Renal cortex interstitium (tissue), 11 donors: ENCODE data around the gene CAMKK2. TPM values are rescaled to one million over a fixed set of nuclear protein-coding genes. Genes with fewer than 3 reads are reported as not detected.
"Not testable (repeated sequence)": the region's sequence is repeated elsewhere in the genome, so short reads cannot be mapped to it uniquely, and the experiment has no call there.

Experiments
- DNase-seq, 11 donors: peaks; one replicate each; pipeline ENCODE4 v3.0.0-alpha.2; 2013; ENCODE audit warnings: low read depth in 9 of 11, low spot score in 4 of 11; ENCODE audit errors: extremely low read depth in 1 of 11
- polyA plus RNA-seq, 3 donors: library from polyadenylated mRNA; unstranded; fragments of 120-200 nt; gene quantifications; one replicate each; pipeline ENCODE4 v1.2.1, GENCODE V29; 2013; ENCODE audit not compliant: insufficient read length in 3 of 3

The CAMKK2 gene
- polyA plus RNA-seq, 3 donors = 35.1 to 37.0 (median 35.2) TPM

DNA sequence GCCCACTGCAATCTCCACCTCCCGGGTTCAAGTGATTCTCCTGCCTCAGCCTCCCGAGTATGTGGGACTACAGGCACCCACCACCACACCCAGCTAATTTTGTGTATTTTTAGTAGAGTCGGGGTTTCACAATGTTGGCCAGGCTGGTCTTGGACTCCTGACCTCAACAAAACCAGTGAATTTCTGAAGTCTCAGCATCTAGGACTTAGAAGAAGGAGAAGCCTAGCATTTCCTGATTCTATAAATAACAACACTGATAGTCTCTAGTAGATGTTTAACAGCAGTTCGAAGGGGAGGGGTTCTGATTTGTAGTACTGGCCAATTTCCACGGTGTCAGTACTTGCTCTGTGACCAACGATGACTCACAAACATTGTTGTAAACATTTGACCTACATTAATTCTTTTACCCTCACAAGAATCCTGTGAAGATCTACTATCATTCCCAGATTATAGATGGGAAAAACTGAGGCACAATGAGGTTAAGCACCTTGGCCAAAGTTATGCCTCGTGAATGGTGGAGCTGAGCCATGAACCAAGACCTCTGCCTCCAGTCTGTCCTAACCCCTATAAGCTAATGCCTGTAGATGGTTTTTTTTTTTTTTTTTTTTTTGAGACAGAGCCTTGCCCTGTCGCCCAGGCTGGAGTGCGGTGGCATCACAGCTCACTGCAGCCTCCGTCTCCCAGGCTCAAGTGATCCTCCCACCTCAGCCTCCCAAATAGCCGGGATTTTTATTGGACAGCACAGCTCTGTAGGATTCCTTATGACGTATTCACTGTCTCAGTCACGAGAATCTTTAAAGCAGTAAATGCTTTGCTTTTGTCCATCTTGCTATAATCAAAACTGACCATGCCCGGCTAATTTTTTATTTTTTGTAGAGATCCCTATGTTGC, 81.4 kb downstream of the CAMKK2 start:
- no peak for DNase-seq

DNA sequence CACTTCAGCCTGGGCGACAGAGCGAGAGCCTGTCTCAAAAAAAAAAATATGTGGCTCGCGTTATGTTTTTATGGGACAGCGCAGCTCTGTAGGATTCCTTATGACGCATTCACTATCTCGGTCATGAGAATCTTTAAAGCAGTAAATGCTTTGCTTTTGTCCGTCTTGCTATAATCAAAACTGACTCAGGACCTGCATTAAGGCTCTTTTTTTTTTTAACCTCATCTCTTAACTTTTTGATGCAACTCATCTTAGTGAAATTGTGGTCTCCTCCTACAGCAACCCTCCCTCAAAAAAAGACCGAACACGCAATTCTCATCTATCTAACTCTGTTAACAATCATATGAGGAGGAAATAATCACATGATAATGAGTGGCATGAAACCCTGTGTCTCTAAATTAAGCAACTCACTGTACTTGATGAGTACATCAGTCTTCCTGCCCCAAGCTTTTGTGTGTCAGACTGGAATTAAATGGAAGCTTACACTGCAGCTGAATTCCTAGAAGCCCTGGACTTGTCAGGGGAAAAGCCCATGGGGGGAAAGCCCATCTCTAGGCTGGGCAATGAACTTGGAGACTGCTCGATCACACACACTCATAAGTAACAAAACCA, 82.2 kb downstream of the CAMKK2 start:
- DNase-seq = no peak

DNA sequence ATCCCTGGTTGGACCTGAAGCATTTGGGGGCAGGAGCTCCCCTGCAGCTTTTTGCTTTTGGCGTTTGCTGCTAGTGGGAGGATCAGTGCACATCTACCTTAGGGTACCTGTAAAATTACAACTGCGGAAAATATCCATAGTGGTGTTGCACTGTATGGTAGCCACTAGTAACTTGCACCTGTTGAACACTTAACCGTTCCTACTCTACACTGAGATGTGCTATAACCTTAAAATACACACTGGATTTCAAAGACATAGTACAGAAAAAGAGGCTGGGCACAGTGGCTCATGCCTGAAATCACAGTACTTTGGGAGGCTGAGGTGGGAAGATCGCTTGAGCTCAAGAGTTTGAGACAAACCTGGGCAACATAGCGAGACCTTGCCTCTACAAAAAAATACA, 83.6 kb downstream of the CAMKK2 start:
- DNase-seq = no peak

DNA sequence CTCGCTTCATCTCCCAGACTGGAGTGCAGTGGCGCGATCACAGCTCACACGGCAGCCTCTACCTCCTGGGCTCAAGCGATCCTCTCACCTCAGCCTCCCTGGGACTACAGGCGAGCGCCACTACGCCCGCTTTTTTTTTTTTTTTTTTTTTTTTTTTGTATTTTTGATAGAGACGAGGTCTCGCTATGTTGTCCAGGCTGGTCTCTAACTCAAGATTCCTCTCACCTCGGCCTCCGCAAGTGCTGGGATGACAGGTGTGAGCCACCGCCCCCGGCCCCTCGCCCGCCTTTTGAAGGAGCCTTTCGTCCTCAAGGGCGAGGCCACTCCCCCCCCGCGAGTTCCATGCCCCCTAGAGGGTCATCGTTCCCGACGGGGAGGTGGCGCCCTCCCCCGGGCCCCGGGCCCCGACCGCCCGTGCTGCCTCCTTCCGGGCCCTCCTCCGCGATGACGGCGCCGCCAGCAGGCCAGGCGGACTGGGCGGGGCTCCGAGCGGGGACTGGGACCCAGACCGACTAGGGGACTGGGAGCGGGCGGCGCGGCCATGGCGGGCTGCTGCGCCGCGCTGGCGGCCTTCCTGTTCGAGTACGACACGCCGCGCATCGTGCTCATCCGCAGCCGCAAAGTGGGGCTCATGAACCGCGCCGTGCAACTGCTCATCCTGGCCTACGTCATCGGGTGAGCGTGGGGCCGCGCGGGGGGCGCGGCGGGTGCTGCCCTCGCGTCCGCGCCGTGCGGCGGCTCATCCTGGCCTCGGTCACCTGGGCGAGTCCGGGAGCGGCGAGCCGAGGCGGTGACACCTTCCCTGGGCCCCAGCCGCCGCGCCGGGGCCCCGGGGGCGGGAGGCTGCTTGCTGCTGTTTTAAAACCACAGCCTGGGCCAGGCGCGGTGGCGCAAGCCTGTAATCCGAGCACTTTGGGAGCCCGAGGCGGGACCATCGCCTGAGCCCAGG, 86.6 kb downstream of the CAMKK2 start, which contains the start of gene P2RX4:
TSS of gene P2RX4 (plus strand) at position 506 of the 949 bp plus-strand sequence. CDS start at position 542, 36 bp downstream.
- peak; percentile 56 to 77 (median 70) for DNase-seq

DNA sequence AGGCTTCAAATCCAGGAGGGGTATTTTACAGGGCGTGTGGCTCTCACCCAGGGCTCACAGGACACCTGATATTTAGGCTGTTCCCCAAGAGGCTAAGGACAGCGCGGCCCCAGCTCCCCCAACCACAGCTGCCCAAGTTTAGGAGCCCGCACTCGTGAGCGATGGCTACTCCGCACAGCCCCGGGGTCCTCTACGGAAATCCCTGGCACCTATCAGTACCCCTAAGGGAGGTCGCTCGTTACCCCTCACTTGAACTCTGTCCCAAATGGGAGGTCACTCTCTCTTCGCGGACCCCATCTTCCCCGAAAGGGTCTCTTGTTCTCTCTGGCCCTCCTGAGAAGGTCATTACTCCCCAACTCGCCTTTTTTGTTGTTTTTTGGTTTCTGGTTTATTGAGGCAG, 87.3 kb downstream of the CAMKK2 start:
- no peak for DNase-seq

DNA sequence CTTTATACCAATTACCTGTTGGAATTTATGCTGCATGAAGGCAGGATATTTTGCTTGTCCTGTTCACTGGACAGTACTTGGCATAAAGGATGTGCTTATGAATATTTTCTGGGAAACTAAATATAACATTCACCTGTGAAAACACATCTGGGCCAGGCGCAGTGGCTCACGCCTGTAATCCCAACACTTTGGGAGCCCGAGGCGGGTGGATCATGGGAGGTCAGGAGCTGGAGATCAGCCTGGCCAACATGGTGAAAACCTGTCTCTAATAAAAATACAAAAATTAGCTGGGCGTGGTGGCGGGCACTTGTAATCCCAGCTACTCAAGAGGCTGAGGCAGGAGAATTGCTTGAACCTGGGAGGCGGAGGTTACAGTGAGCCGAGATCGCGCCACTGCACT, 87.9 kb downstream of the CAMKK2 start:
- DNase-seq = not testable (repeated sequence)

DNA sequence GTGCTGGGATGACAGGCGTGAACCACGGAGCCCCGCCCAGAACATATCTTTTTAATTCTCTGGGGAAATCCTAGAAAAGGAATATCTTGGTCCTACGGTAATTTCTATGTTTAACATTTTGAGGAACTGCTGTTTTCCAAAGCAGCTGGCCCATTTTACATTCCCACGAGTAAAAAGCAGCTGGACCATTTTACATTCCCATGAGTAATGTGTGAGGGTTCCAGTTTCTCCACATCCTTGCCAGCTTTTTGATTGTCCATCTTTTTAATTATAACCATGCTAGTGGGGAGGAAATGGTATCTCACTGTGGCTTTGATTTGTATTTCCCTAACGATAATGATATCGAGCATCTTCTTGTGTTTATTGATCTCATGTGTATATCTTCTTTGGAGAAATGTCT, 91.0 kb downstream of the CAMKK2 start:
- no peak for DNase-seq

DNA sequence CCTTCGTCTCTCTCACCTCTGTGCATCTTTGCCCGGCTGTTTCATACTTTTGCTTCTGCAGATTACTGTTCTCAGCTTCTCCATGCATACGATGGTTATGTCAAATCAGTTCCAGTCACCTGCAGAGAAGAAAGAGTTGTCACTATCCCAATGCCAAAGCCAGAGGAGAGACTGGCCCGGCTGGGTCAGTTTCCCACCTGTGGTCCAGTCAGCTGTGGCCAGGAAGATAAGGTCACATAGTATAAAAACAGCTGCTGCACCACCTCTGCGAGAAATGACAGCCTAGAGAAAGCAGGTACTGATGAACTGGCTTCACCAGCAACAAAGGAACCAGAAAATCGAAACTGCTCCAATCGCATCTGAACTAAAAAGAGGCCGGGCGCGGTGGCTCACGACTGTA, 93.0 kb downstream of the CAMKK2 start:
- no peak for DNase-seq

DNA sequence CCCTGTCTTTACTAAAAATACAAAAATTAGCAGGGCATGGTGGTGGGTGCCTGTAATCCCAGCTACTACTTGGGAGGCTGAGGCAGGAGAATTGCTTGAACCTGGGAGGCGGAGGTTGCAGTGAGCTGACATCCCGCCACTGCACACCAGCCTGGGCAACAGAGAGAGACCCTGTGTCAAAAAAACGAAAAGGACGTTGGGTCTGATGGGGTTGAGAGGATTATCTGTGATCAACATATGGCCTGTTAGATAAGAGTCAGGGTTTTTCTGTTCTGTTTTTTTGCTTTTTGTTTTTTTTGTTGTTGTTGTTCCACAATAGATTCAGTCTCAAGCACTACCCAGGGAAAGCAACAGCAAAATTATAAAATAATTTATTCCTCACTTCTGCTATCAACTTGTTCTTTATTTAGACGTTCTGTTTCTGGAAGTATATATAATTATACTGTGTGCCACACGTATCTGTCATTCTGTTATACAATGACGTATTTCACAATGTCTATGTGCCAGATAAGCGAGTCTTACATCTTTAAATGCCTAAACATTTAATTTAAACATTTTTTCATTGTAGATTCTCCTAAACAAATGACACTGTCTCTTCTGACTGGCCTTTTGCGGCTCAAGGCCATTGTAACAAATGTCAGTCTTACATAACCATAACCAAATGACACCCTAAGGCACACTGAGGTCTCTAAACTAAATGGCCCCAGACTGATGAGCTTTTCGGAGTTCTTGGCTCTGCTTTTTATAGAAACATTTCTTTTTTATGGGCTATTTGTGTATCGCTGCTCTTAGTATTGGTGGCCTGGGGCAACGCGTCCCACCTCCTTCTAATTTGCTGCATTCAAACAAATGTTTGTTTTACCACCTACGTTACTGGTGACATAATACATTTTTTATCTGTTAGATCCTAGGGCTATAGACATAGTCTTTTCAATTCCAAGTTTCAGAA, 93.8 kb downstream of the CAMKK2 start:
- DNase-seq = no peak

DNA sequence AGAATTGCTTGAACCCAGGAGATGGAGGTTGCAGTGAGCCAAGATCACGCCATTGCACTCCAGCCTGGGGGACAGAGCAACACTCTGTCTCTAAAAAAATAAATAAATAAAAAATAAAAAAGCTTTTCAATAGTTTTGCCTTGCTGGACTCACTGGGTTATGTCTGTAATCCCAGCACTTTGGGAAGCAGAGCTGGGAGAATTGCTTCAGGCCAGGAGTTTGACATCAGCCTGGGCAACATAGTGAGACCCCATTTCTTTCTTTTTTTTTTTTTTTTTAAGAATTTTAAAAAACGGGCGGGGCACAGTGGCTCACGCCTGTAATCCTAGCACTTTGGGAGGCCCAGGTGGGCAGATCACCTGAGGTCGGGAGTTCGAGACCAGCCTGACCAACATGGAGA, 95.4 kb downstream of the CAMKK2 start:
- not testable (repeated sequence) for DNase-seq

DNA sequence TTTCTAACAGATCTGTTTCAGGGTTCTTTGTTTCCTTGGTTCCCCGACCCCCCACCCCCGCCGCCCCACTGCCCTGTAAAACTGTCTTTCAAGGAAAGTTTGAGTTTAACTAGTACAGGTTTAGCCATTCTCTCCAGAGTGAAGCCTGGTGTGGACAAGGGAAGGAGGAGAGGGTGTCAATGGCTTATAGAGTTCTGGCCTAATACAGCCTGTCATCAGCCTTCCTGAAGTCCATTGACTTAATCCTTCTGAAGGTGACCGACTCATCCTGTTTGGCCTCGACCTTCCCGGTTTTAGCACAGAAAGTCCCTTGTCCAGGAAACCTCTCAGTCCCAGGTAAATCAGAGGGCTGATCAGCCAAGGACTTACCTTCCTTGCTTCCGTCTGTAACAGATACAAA, 97.6 kb downstream of the CAMKK2 start:
- DNase-seq = no peak

DNA sequence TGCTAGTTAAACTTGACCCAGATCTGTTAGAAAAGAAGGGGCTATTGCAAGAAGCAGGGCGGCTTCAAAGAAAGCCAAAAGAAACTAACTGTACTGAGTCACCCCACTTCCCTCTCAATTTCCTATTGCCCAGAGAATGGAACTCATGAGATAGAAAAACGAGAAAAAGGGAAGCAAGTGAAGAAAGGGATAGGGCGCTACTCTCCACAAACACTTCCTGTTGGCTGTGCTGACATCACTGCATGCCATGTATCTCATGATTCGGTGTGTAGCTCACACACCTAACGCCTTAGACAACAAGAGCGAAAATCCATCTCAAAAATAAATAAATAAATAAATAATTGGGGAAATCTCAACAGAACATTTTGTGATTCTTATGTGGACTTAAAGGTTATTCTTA, 99.6 kb downstream of the CAMKK2 start:
- no peak for DNase-seq

DNA sequence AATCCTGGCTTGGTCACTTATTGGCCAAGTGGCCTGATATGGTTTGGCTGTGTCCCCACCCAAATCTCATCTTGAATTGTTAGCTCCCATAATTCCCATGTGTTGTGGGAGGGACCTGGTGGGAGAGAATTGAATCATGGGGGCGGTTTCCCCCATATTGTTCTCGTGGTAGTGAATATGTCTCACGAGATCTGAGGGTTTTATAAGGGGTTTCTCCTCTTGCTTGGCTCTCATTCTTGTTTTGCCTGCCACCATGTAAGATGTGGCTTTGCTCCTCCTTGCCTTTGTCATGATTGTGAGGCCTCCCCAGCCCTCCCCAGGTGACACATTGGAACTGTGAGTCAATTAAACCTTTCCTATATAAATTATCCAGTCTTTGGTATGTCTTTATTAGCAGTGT, 105.4 kb downstream of the CAMKK2 start:
- DNase-seq = no peak

DNA sequence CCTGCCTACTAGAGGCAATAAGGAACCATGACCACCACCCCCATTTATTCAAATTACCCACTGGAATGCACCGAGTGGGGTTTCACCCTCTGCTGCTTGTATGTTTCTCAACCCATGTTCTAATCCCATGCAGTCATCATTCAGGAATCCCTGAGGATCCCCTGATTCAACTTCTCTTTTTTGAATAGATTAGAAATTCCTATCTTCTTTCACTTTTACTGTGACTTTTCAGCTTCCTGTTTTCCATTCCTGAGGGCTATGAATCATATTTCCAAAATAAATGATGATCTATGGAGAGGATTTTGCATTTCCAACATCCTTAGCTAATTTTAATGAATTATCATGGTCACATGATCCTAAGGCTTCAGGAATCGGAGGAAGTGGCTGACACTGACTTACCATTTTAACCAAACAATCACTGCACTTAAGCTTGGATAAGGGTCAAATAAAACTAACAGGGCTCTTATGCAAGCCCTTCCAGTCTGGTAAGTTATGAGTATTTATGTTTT, 105.9 kb downstream of the CAMKK2 start:
- DNase-seq = no peak

DNA sequence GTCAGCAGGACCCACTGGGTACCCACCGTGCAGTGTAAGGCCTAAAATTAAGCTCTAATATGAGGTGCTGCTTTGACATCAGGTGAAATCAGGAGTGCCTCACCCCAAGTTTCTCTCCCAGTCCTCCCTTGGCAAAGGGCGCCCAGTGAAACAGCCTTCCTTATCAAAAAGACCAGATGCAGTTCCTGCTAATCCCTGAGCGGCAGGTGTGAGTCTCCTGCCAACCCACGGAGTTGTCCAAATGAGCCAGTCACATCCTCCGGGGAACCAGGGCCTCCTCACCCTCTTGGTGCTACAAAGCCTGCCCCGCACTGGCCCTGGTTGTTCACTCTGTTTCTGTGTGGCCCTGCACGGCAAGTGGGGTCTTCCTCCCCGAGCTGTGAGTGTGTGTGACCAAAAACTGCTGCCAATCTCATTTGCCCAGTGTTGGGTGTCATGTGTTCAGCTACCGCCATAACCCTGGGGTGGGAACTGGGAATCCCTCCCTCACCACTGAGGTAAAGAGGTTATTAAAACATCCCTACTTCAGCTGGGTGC, 106.8 kb downstream of the CAMKK2 start:
- no peak for DNase-seq

DNA sequence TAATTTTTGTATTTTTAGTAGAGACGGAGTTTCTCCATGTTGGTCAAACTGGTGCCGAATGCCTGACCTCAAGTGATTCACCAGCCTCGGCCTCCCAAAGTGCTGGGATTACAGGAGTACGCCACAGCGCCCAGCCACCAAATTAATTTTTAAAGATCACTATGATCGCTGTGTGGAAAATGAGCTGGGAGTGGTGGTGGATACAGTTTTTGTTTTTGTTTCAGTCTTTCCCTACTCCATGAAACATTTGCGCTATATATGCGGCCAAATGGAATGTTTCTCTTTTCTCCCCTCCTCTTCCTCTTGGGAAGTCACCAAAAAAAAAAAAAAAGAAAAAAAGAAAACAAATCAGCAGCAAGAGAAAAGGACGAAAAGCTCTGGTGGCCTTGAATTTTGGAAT, 107.4 kb downstream of the CAMKK2 start:
- no peak for DNase-seq

DNA sequence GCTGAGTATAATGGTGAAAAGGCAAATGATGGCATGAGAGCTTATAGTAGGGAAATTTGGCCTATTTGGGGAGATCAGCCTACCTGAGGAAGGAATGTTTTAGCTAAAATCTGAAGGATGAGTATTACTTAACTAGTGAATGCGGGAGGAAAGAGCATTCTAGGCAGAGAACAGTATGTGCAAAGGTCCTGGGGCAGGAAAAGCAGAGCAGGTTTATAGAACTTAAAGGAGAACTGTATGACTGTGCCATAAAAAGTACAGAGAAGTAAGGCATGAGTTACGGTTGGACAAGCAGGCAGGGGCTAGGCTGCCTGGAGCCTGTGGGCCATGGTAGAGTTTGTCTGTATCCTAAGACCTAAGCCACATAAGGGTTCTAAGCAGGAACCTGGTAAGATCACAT, 108.3 kb downstream of the CAMKK2 start:
- DNase-seq = no peak
